Activated naive CD4-positive, alpha-beta T cell treated with anti-CD3 and anti-CD28 coated beads, Interleukin-2, amount 50 U/mL, for 72 hours (primary cell): ENCODE data around the gene IQCN. TPM values are rescaled to one million over a fixed set of nuclear protein-coding genes. Genes with fewer than 3 reads are reported as not detected.

Experiments used
- ATAC-seq, 2 donors: fragments of 150-1000 bp; cut with Tn5 transposase; 2 replicates each; pipeline ENCODE4 v1.10.0; 2021; ENCODE audit warnings: mild to moderate bottlenecking in 2 of 2, moderate library complexity in 2 of 2
- DNase-seq, 2 donors: peaks; one replicate each; pipeline ENCODE4 v3.0.0; 2021 to 2022; ENCODE audit warnings: low spot score in 2 of 2
- H3K27ac Mint-ChIP-seq, 2 donors: one replicate each; pipeline ENCODE4 v1.8.0; 2022; ENCODE audit warnings: mild to moderate bottlenecking in 2 of 2, mixed read lengths in 2 of 2
- H3K36me3 Mint-ChIP-seq, 2 donors: one replicate each; pipeline ENCODE4 v1.8.0; 2022; ENCODE audit warnings: mixed read lengths in 2 of 2
- H3K9me3 Mint-ChIP-seq, 2 donors: one replicate each; pipeline ENCODE4 v1.8.0; 2022; ENCODE audit warnings: mixed read lengths in 2 of 2
- total RNA-seq, 2 donors: library from RNA; stranded (reverse); gene quantifications; one replicate each; pipeline ENCODE4 v1.2.3, GENCODE V29; 2022

IQCN gene
- total RNA-seq = 1 to 10 TPM in 1 of 2 donors, under 1 TPM in 1; 0.45 to 1.5 TPM

GRCh38 chr19:18274219-18274780 lies at the start of gene IQCN:
Gene IQCN (minus strand): TSS chr19:18274452. CDS start chr19:18269478, 4,974 bp downstream.
- H3K9me3 Mint-ChIP-seq = no peaks in the 10 kb centered on the region
- ATAC-seq (peak; percentile 42 to 77), DNase-seq (peak in 1 of 2 donors; percentile 71)
- peak within 1 kb of the TSS; percentile 79 to 85 for H3K27ac Mint-ChIP-seq
- peaks cover 12% of the 10 kb centered on the region in 2 donors for H3K36me3 Mint-ChIP-seq

GRCh38 chr19:18322759-18323460 lies 48.7 kb upstream of the IQCN start, which contains the start of gene LSM4:
Gene LSM4 (minus strand): TSS chr19:18323076. CDS start chr19:18323020, 56 bp downstream.
- peak; percentile 99 for DNase-seq
- ATAC-seq = peak; percentile 92 to 97

GRCh38 chr19:18322318-18322758 lies 48.1 kb upstream of the IQCN start:
- peak overlapping the region; percentile 94 to 95 for H3K27ac Mint-ChIP-seq
- H3K9me3 Mint-ChIP-seq = no peaks in the 10 kb centered on the region
- peaks cover 32 to 35% of the 10 kb centered on the region in 2 donors for H3K36me3 Mint-ChIP-seq
- DNase-seq = peak in 1 of 2 donors; percentile 50
- peak in 1 of 2 donors; percentile 17 for ATAC-seq

More at GRCh38 chr19:18322759-18323460, 48.7 kb upstream of the IQCN start, which contains the start of gene LSM4:
- H3K36me3 Mint-ChIP-seq = peaks cover 32 to 35% of the 10 kb centered on the region in 2 donors
- no peaks in the 10 kb centered on the region for H3K9me3 Mint-ChIP-seq
- H3K27ac Mint-ChIP-seq = peak within 1 kb of the TSS; percentile 94 to 95

GRCh38 chr19:18321734-18322102 lies 47.5 kb upstream of the IQCN start:
- DNase-seq (no peak), ATAC-seq (no peak)
- Mint-ChIP-seq H3K27ac (peak overlapping the region; percentile 94 to 95), H3K9me3 (no peaks in the 10 kb centered on the region), H3K36me3 (peaks cover 32 to 35% of the 10 kb centered on the region in 2 donors)

GRCh38 chr19:18320865-18321733 lies 46.8 kb upstream of the IQCN start:
- Mint-ChIP-seq H3K27ac (peak overlapping the region; percentile 94 to 95), H3K36me3 (peaks cover 32 to 35% of the 10 kb centered on the region in 2 donors), H3K9me3 (no peaks in the 10 kb centered on the region)
- ATAC-seq (no peak), DNase-seq (no peak)

- Mint-ChIP-seq H3K36me3 (peaks cover 32 to 35% of the 10 kb centered on the region in 2 donors), H3K27ac (peak overlapping the region; percentile 58 to 93), H3K9me3 (no peaks in the 10 kb centered on the region)
- ATAC-seq (no peak), DNase-seq (no peak)
These were observed 45.4 kb upstream of the IQCN start for GRCh38 chr19:18319591-18320135.

GRCh38 chr19:18317961-18318800 lies 43.9 kb upstream of the IQCN start:
- DNase-seq = peak; percentile 33 to 74
- peak overlapping the region; percentile 91 to 98 for H3K27ac Mint-ChIP-seq
- peaks cover 32 to 35% of the 10 kb centered on the region in 2 donors for H3K36me3 Mint-ChIP-seq
- ATAC-seq = peak; percentile 41 to 54
- no peaks in the 10 kb centered on the region for H3K9me3 Mint-ChIP-seq

GRCh38 chr19:18313398-18313797 lies 39.1 kb upstream of the IQCN start:
- DNase-seq = no peak
- ATAC-seq = no peak

GRCh38 chr19:18312092-18312534 lies 37.9 kb upstream of the IQCN start:
- no peak for ATAC-seq
- Mint-ChIP-seq H3K36me3 (peaks cover 0 to 9% of the 10 kb centered on the region in 2 donors), H3K9me3 (no peaks in the 10 kb centered on the region), H3K27ac (peak overlapping the region in 1 of 2 donors; percentile 81)
- no peak for DNase-seq

More at GRCh38 chr19:18313398-18313797, 39.1 kb upstream of the IQCN start:
- no peaks in the 10 kb centered on the region for H3K9me3 Mint-ChIP-seq
- no peak overlapping the region for H3K27ac Mint-ChIP-seq
- H3K36me3 Mint-ChIP-seq = peaks cover under 1 to 5% of the 10 kb centered on the region in 2 donors

- H3K36me3 Mint-ChIP-seq = peaks cover 0 to 14% of the 10 kb centered on the region in 2 donors
- ATAC-seq (no peak), DNase-seq (no peak)
- H3K27ac Mint-ChIP-seq = no peak overlapping the region
- H3K9me3 Mint-ChIP-seq = no peaks in the 10 kb centered on the region
These were observed 37.3 kb upstream of the IQCN start for GRCh38 chr19:18311502-18312091.

GRCh38 chr19:18310966-18311365 lies 36.7 kb upstream of the IQCN start:
- ATAC-seq (no peak), DNase-seq (no peak)
- H3K27ac Mint-ChIP-seq = peak overlapping the region in 1 of 2 donors; percentile 77
- H3K9me3 Mint-ChIP-seq = no peaks in the 10 kb centered on the region
- H3K36me3 Mint-ChIP-seq = peaks cover under 1 to 17% of the 10 kb centered on the region in 2 donors

- Mint-ChIP-seq H3K36me3 (peaks cover 4 to 21% of the 10 kb centered on the region in 2 donors), H3K27ac (peak overlapping the region; percentile 50 to 77), H3K9me3 (no peaks in the 10 kb centered on the region)
- ATAC-seq (no peak), DNase-seq (no peak)
These were observed 36.1 kb upstream of the IQCN start for GRCh38 chr19:18310118-18310909.

GRCh38 chr19:18309525-18310064 lies 35.3 kb upstream of the IQCN start:
- no peaks in the 10 kb centered on the region for H3K9me3 Mint-ChIP-seq
- peak overlapping the region in 1 of 2 donors; percentile 99 for H3K27ac Mint-ChIP-seq
- no peak for ATAC-seq
- no peak for DNase-seq
- peaks cover 10 to 26% of the 10 kb centered on the region in 2 donors for H3K36me3 Mint-ChIP-seq

GRCh38 chr19:18308948-18309325 lies 34.7 kb upstream of the IQCN start:
- Mint-ChIP-seq H3K36me3 (peaks cover 16 to 32% of the 10 kb centered on the region in 2 donors), H3K9me3 (no peaks in the 10 kb centered on the region), H3K27ac (peak overlapping the region; percentile 44 to 99)
- DNase-seq (no peak), ATAC-seq (no peak)
